NB4 (cell line): Measurements from ENCODE around the gene FBXW11.
A peak's percentile ranks its signal among the peaks of the same experiment; 100 is the strongest.

Source experiments
- DNase-seq: peaks from one replicate; pipeline ENCODE4 v3.0.0; 2010; ENCODE audit warnings: low read depth
- H3K4me3 ChIP-seq: one replicate; pipeline ENCODE4 v1.5.1; 2011; ENCODE audit warnings: mild to moderate bottlenecking, low read depth, low read length, moderate library complexity
- MYC ChIP-seq: IDR thresholded peaks from 2 replicates; pipeline ENCODE4 v1.6.1; 2011; ENCODE audit warnings: low read depth, low read length
- POLR2A ChIP-seq: IDR thresholded peaks from 2 replicates; pipeline ENCODE4 v1.6.1; 2011; ENCODE audit warnings: mild to moderate bottlenecking; ENCODE audit not compliant: insufficient read length; ENCODE audit errors: extremely low read depth
- TF ChIP-seq, protein P1 (sequence below): IDR thresholded peaks from one replicate; pipeline ENCODE4 v1.5.1; 2012; ENCODE audit warnings: low read depth, low read length
- TF ChIP-seq, protein P2 (sequence below): IDR thresholded peaks from 2 replicates; pipeline ENCODE4 v1.6.1; 2011; ENCODE audit warnings: low read depth, low read length

Gene FBXW11

DNA sequence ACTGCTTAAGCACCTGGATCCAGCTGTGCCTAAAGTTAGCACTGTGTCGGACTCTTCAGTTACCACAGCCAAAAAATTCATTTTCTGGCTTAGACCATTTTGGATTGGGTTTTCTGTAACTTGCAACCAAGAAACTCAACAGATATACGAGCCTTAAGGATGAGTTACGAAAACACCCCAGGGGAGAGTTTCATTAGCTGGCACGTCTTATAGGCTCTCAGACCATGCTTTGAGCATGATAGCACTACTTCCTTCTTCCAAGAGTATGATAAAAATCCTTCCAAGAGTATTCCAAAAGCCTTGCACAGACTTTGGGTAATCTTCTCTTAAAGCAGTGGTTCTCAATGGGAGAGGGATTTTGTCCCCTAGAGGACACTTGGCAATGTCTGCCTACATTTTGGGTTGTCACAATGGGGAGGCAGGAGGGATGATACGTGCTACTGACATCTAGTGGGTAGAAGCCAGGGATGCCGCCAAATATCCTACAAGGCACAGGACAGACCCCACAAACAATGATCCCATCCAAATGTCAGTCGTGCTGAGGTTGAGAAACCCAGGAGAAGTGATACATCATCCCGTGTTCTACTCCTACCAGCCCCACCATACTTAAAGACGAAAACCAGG lies 156.0 kb downstream of the FBXW11 start:
- peak; percentile 75 for DNase-seq
- H3K4me3 ChIP-seq = no peak overlapping the region
- TF ChIP-seq, protein P1, sequence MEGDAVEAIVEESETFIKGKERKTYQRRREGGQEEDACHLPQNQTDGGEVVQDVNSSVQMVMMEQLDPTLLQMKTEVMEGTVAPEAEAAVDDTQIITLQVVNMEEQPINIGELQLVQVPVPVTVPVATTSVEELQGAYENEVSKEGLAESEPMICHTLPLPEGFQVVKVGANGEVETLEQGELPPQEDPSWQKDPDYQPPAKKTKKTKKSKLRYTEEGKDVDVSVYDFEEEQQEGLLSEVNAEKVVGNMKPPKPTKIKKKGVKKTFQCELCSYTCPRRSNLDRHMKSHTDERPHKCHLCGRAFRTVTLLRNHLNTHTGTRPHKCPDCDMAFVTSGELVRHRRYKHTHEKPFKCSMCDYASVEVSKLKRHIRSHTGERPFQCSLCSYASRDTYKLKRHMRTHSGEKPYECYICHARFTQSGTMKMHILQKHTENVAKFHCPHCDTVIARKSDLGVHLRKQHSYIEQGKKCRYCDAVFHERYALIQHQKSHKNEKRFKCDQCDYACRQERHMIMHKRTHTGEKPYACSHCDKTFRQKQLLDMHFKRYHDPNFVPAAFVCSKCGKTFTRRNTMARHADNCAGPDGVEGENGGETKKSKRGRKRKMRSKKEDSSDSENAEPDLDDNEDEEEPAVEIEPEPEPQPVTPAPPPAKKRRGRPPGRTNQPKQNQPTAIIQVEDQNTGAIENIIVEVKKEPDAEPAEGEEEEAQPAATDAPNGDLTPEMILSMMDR = peak; percentile 63
- TF ChIP-seq, protein P2, sequence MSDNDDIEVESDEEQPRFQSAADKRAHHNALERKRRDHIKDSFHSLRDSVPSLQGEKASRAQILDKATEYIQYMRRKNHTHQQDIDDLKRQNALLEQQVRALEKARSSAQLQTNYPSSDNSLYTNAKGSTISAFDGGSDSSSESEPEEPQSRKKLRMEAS = 0 out of 2 replicates have a peak, but pooled peaks have one; percentile 15
- TF ChIP-seq POLR2A (no peak), MYC (0 out of 2 replicates have a peak, but pooled peaks have one; percentile 11)

DNA sequence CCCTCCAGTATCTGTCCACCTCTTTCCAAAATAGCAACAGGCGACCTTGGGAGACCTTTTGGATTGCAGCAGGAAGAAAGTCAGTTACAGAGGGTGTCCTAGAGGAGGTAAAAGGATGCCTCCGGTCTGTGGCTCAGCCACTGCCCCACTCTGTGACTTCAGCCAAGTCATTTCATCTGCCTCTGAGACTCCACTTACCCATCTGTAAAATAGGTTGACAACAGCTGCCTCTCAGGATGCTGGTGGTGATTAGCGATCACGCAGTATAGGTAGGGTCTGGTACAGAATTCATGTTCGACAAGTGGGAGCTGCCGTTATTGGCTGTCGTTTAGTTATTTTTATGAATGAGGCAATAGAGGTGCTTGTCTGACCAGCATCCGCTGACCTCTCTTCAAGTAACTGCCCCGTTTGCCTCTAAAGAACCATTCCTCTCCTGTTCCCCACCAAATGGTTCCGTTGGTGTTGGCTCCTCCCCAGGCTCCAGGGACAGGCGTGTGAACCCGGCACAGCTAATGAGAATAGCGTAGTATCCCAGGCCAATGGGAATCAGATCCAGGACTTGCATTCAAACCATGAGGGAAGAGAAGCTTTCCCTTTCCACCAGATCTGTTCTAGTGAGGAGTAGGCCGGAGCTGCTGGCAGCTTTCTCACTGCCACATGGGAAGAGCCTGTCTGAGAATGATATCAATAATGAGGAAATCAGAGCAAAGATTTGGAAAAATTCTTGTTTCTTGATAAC lies 156.7 kb downstream of the FBXW11 start:
- no peak overlapping the region for H3K4me3 ChIP-seq
- no peak for DNase-seq
- TF ChIP-seq, protein P2 = no peak
- TF ChIP-seq POLR2A = no peak
- TF ChIP-seq, protein P1 = no peak
- no peak for TF ChIP-seq MYC

DNA sequence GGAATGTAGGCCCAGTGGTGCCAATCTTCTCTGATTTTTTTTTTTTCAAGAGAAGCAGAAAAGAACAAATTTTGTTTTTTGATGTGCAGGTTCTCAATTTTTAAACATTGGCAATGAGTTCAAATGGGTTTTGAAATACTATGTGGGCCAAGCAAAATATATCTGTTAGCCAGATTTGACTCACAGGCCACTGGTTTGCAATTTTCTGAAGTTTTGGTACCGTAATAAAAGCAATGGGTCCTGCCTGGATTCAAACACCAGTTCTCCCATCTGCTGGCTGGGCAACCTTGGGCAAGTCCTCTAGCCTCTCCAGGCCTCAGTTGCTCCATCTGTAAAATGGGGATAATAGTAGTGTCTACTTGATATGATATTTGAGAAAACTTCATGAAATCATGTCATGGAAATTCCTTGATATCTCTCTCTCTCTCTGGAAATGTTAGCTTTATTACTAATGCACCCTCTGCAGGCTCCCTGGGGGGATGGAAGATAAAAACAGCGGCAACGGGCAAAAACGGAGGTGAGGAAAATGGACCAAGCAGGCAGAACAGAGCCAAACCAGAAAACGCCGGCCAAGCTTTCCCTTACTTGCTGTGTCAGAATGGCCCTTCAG lies 157.4 kb downstream of the FBXW11 start:
- H3K4me3 ChIP-seq = no peak overlapping the region
- TF ChIP-seq, protein P2 = no peak
- TF ChIP-seq MYC = no peak
- TF ChIP-seq POLR2A = no peak
- TF ChIP-seq, protein P1 = no peak
- DNase-seq = no peak

DNA sequence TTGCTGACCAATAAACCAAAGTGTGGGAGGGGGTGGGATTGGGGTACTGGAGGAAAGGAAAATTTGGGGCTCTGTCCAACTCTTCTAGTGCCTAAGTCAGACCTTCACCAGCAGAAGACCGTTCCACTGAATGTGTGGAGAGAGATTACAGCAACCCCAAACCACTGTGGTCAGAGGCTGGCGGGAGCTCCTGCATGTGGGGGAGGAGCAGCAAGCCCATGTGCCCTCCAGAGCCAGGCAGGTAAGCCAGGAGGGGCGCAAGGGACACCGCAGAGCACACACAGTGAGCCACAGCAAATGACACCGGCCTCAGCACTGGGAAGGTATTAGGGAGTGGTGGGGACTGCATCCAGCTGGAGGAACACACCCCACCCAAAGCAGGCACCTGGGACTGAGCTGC lies 158.0 kb downstream of the FBXW11 start:
- no peak for TF ChIP-seq MYC
- TF ChIP-seq, protein P2 = peak; percentile 4; the same call in 1 of the 2 replicates
- no peak overlapping the region for H3K4me3 ChIP-seq
- peak; percentile 74 for DNase-seq

DNA sequence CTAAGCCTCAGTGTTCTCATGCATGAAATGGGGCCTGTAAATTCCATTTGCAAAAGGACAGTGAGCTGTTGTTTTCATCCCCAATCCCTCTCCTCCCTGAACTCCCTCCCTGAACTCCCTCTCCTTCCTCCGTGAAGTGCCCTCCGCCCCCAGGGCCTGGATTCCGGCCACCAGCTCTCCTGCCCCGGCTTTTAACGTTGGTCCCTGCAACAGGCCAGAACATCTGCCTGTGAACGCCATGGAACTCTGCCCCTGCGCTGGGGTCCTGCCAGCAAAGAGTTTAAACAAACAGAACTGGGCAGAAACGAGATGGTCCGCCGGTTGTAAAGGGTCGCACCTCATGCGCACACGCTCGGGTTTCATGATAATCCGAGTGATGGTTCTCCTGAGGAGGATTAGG lies 158.4 kb downstream of the FBXW11 start:
- no peak overlapping the region for H3K4me3 ChIP-seq

More for the DNA sequence above, 158.4 kb downstream of the FBXW11 start:
- TF ChIP-seq POLR2A = no peak
- TF ChIP-seq, protein P1 = no peak
- TF ChIP-seq MYC = no peak
- TF ChIP-seq, protein P2 = no peak
- no peak for DNase-seq
